HG03064 (cell line): ENCODE data around the gene TRABD.
"Not testable (repeated sequence)": the region's sequence is repeated elsewhere in the genome, so short reads cannot be mapped to it uniquely, and the experiment has no call there.

ENCODE experiments used
- ATAC-seq: cut with Tn5 transposase; IDR thresholded peaks from one replicate; pipeline ENCODE4 v1.9.1; 2021; ENCODE audit warnings: low read depth; ENCODE audit not compliant: unreplicated experiment

The TRABD gene

GRCh38 chr22:50185375-50186087 is at the start of gene TRABD:
Gene TRABD, plus strand, starts transcription at chr22:50185913. Its CDS starts 7,148 bp downstream, at chr22:50193061.
- no peak for ATAC-seq

- no peak for ATAC-seq
Observed at GRCh38 chr22:50136581-50137015, 49.1 kb upstream of the TRABD start.

GRCh38 chr22:50137277-50137676 is 48.4 kb upstream of the TRABD start:
- ATAC-seq, result not testable (repeated sequence)

DNA sequence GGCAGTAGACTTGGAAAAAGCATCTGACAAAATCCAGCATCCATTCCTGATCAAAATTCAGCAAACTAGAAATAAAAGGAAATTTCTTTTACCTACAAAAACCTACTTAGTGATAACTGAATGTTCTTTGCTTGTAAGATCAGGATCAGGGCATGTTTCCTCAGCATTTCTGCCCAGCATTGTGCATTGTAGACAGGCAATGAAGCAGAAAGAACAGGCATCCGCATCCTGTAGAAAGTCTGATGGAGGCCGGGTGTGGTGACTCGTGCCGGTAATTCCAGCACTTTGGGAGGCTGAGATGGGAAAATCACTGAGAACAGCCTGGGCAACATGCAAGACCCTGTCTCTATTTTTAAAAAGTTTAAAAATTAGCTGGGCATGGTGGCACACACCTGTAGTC is 47.7 kb upstream of the TRABD start:
- no peak for ATAC-seq

- no peak for ATAC-seq
Observed at GRCh38 chr22:50138988-50139387, 46.7 kb upstream of the TRABD start.

GRCh38 chr22:50139843-50140415 is 45.8 kb upstream of the TRABD start:
- ATAC-seq, result no peak

DNA sequence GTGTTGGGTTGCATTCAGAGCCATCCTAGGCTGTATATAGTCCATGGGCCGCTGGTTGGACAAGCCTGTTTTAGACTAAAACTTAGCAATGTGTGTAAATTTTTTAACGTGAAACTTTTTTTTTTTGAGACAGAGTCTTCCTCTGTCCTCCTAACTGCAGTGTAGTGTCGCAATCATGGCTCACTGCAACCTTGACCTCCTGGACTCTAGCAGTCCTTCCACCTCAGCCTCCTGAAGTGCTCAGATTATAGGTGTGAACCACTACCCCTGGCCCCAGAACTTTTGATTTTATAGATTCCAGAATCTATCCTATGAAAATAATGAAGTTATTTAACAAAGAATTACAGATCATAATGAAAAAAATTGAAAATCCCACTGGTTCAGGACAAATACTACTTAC is 45.1 kb upstream of the TRABD start:
- ATAC-seq, result no peak

DNA sequence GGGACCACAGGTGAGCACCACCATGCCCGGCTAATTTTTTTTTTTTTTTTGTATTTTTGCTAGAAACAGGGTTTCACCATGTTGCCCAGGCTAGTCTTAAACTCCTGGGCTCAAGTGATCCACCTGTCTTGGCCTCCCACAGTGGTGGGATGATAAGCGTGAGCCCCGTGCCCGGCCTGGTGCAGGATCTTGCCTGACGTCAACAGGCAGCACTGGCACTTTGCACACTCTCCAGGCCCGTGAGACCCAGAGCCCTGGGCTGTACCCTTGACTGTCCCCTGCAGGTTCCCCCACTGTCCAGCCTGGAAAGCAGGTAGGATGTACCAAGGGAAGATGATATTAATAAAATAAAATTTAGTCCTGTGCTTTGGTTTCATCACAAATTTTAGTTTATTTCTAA is 44.3 kb upstream of the TRABD start:
- ATAC-seq, result no peak

DNA sequence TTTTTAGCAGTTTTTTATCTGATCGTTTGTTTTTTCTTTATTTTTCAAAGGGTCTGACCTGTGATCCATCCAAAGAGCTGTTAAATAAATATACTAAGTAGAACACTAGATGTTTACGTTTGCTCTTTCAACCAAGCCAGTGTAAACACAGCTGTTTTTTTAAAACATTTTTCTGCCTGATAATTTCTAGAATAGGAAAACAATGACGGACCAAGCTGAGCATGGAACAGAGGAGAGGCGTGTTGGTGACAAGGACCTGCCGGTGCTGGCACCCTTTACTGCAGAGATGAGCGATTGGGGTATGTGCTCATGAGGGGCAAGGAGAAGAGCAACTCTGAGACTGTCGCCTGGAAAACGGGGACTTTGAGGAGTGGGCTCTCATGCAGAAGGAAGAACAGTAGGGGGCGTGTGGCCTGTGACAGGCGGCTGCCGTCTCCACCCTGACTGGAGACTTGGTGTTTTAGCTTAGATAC is 43.8 kb upstream of the TRABD start:
- no peak for ATAC-seq

DNA sequence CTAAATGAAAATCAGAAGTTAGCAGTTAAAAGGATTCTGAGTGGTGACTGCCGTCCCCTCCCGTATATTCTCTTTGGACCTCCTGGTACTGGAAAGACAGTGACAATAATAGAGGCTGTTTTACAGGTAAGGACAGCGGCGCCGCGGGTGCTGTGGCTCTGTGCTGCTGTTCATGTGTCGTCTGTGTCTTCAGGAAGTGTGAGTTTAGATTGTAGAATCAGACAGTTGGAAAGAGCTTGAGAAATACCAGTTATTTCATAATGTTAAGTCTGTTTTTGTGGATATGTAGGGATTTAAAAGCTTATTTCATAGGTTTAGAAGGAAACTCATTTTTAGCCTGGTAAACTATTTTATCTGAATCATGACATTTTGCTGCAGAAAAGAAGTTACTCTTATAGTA is 42.6 kb upstream of the TRABD start:
- ATAC-seq, result no peak

DNA sequence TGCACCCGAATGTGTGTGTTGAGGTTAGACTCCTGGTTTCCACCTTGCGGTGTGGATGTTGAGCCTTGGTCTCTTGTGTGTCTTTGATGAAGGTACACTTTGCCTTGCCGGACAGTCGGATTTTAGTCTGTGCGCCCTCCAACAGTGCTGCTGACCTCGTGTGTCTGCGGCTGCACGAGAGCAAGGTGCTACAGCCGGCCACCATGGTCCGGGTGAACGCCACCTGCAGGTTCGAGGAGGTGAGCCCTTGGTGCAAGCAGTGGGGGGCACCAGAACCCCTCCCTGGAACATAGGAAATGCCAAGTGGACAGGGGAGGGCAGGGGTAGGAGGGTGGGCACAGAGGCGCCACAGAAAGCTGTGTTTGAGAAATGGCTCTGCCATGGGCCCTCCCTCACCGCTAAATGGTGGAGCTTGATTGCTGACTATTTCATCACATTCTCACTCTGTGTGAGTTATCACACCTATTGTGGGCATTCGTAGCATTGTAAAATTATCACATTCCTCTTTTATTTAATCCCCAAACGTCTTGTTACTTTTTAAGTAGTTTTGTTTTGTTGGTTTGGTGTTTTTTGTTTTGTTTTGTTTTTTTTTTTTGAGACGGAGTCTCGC is 41.6 kb upstream of the TRABD start:
- ATAC-seq, result no peak

DNA sequence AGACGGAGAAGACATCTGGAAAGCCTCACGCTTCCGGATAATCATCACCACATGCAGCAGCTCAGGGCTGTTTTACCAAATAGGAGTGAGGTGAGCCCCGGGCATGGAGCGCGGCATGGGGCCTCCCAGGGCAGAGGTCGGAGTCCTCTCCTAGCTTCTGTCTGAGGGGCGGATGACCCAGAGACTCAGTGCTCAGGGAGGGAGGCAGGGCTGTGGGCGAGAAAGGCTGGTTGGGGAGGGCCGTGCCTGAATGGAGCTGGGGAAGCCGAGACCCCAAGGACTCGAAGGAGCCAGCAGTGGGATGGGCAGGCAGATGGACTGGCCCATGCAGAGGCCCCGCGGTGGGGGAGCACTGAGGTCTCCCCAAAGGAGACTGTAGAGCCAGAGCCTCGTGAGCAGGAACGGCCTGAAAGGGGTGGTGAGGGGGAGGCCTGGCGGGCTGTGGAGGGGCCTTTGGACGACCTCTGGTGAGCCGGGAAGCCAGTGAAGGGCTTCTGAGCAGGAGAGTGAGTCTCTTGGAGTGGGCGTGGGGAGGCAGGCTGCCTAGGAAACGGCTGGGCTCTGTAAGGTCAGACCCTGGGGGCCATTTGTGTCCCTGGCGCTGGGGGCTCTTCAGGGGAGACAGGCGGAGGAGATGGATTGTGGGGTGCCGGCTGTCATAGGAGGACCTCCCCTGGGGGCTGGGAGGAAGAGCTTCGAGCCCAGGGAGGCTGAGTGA is 39.8 kb upstream of the TRABD start:
- ATAC-seq, result no peak

DNA sequence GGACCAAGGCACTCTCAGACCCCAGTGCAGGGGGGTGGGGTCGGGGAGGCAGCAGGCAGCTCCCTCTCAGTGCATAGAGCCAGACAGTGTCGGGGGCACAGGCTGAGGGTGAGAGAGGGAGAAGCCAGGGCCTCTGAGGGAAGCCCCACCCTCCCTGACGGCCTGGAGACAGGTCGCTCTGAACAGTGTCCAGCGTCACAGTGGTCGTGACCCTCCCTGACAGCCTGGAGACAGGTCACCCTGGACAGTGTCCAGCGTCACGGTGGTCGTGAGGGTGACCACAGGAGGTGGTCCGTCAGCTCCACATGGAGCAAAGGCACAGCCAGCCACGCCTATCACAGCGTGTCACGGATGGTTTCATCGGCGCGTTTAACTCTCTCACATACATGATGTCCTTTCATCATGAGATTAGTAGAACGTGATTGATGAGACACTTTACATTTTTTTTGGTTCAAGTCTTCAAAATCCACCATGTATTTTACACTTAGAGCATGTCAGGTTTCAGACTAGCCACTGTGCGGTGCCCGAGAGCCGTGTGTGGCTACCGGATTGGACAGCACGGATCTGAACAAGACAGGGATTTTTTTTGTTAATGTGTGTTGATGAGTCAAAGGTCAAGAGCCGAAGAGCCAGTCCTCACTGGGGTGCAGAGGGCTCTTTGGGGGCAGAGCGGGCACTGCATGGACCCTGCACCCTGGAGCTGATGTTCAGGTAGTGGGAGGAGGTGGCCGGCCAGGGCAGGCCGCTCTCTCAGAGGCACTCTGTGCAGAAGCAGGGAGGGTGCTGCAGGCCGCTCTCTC is 39.1 kb upstream of the TRABD start:
- ATAC-seq, result no peak

DNA sequence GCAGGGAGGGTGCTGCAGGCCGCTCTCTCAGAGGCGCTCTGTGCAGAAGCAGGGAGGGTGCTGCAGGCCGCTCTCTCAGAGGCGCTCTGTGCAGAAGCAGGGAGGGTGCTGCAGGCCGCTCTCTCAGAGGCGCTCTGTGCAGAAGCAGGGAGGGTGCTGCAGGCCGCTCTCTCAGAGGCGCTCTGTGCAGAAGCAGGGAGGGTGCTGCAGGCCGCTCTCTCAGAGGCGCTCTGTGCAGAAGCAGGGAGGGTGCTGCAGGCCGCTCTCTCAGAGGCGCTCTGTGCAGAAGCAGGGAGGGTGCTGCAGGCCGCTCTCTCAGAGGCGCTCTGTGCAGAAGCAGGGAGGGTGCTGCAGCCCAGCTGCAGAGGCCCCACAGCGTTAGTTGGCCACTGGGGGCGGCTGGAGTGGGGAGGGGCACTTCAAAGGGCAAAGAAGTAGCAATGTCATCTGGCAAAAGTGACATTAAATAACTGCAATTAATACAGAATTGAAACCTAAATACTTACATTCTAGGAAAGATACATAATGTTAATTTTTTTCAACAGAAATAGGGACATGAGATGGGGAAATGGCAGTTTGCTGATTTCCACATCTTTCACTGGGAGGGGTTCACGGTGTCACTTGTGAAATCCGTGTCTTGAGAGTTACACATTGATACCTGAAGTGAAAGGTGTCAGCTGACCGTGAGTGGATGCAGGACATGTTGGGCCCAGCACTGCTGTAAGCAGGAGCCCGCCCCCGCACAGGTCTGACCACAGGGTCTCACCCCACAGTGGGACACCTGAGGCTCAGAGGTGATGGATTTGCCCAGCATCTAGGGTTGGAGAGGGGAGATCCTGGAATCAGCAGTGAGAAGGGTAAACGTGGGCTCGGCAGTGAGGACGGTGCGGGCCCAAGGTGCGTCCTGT is 38.2 kb upstream of the TRABD start:
- ATAC-seq, result not testable (repeated sequence)

DNA sequence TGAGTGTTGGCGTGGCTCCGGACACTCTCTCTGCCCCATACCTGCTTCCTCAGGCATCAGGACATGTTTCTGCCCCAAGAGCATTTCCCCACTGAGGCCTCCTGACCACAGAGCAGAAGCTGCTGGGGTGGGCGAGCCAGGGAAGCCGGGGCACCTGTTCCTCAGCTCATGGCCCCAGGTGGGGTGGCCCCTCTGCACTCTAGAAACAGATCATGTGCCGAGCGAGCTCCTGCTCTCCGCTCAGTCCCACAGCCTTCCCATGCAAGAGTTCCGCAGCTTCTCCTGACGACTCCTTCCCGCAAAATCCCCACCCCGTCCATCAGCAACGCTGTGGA is 37.6 kb upstream of the TRABD start:
- no peak for ATAC-seq

DNA sequence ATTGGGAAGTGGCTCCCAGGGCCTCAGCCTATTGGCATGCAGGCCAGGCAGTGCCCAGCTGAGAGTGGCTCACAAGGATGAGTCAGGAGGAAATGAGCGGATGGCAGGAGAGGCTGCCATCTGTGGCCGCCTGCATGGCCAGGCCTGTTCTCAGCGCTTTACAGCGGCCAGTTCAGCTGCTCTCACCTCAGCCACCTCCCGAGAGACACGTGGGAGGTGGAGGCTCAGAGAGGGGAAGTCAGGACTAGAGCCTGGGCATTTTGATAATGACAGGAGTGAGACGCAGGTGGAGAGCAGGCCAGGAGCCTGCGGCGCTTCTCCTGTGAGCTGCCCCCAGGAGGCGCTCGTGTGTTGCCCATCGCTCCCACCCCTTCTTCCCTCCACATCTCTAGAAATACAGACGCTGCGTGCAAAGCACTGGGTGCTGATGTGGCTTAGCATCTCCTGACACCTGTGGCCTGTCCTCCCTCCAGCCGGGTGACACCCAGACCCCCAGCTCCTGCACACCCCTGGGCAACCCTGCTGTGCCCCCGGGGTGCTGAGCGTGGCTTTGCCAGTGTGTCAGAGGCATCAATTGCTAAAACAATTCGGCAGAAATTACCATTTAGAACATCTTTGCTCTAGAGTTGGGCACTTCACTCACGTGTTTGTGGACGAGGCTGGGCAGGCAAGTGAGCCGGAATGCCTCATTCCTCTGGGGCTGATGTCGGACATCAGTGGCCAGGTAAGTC is 36.6 kb upstream of the TRABD start:
- ATAC-seq, result no peak

- no peak for ATAC-seq
Observed at GRCh38 chr22:50150161-50151129, 35.3 kb upstream of the TRABD start.
